ENCODE data around the gene PHKB. TPM values are rescaled to one million over a fixed set of nuclear protein-coding genes. Genes with fewer than 3 reads are reported as not detected.
A peak's percentile ranks its signal among the peaks of the same experiment; 100 is the strongest.

Gene PHKB
- total and polyA plus RNA-seq, 2 donors (not counting 1 experiment from before 2014, with no cell fraction given), result 50.4 to 223 TPM

- H3K36me3 ChIP-seq (replicated peaks in 1 of 2; ENCODE audit: control extremely low read depth in 1 of 2, control insufficient read depth in 1 of 2, extremely low read depth in 1 of 2, insufficient read depth in 2 of 2, low read length in 1 of 2), result no peaks in the 10 kb centered on the region
- H3K4me1 ChIP-seq (ENCODE audit: control insufficient read depth in 2 of 2, insufficient read depth in 2 of 2, low read length in 2 of 2), result peaks cover 12 to 14% of the 10 kb centered on the region in 2 donors
- Mint-ChIP-seq H3K27me3 (peaks cover 13% of the 10 kb centered on the region), H3K27ac (peak overlapping the region; percentile 6), H3K4me1 (peaks cover 17% of the 10 kb centered on the region), H3K9me3 (ENCODE audit: insufficient read depth) (no peaks in the 10 kb centered on the region), H3K4me3 (peak overlapping the region; percentile 50)
- TF ChIP-seq EZH2 (IDR thresholded peaks at IDR 0.05; ENCODE audit: borderline replicate concordance, insufficient read depth, low read depth, low read length, poor library complexity, severe bottlenecking) (no peak), CTCF (IDR thresholded peaks at IDR 0.05) (no peak)
- H3K4me2 ChIP-seq (replicated peaks; ENCODE audit: low read depth, low read length, poor library complexity, severe bottlenecking), result peak overlapping the region; percentile 26
- no peak overlapping the region for H3K4me3 ChIP-seq (ENCODE audit: control extremely low read depth in 1 of 5, extremely low read depth in 1 of 5, insufficient read depth in 1 of 5, low read depth in 2 of 5, low read length in 4 of 5)
- DNase-seq (peak; percentile 18), ATAC-seq (ENCODE audit: low read depth) (no peak)
- POLR2A ChIA-PET, result no interaction called here
- H3K27ac ChIP-seq (ENCODE audit: low read length in 2 of 2), result no peak overlapping the region
- H3K79me2 ChIP-seq (ENCODE audit: control insufficient read depth, insufficient read depth, low read length), result no peaks in the 10 kb centered on the region
- H3K9ac ChIP-seq (ENCODE audit: low read length), result no peak overlapping the region
- intact Hi-C loops (cut with micrococcal nuclease), result no loop called here
- H4K20me1 ChIP-seq (ENCODE audit: control insufficient read depth, insufficient read depth, low read length, poor library complexity, severe bottlenecking), result no peaks in the 10 kb centered on the region
- H3K9me3 ChIP-seq (ENCODE audit: control extremely low read depth in 1 of 3, control insufficient read depth in 2 of 3, insufficient read depth in 1 of 3, low read length in 2 of 3), result peaks cover 0 to 2% (median 0%) of the 10 kb centered on the region in 3 donors
- H2AFZ ChIP-seq (ENCODE audit: insufficient read depth, low read depth, low read length, poor library complexity, severe bottlenecking), result no peak overlapping the region
- H3K27me3 ChIP-seq (replicated peaks in 1 of 4; ENCODE audit: control extremely low read depth in 1 of 4, control insufficient read depth in 3 of 4, insufficient read depth in 4 of 4, low read length in 3 of 4), result peaks cover 0 to 3% (median 0%) of the 10 kb centered on the region in 4 experiments
- CTCF ChIA-PET, result no interaction called here
- 0% methylated on average over 3 of the region's 3 CpGs for WGBS (ENCODE audit: insufficient coverage)
These were observed 267.1 kb downstream of the PHKB start for GRCh38 chr16:47728205-47728604.

- Histone ChIP-seq H3K36me3 (replicated peaks in 1 of 2; ENCODE audit: control extremely low read depth in 1 of 2, control insufficient read depth in 1 of 2, extremely low read depth in 1 of 2, insufficient read depth in 2 of 2, low read length in 1 of 2) (no peaks in the 10 kb centered on the region), H4K20me1 (ENCODE audit: control insufficient read depth, insufficient read depth, low read length, poor library complexity, severe bottlenecking) (no peaks in the 10 kb centered on the region), H3K4me3 (ENCODE audit: control extremely low read depth in 1 of 5, extremely low read depth in 1 of 5, insufficient read depth in 1 of 5, low read depth in 2 of 5, low read length in 4 of 5) (no peak overlapping the region), H3K27me3 (replicated peaks in 1 of 4; ENCODE audit: control extremely low read depth in 1 of 4, control insufficient read depth in 3 of 4, insufficient read depth in 4 of 4, low read length in 3 of 4) (peaks cover 0 to 3% (median 0%) of the 10 kb centered on the region in 4 experiments), H3K4me1 (ENCODE audit: control insufficient read depth in 2 of 2, insufficient read depth in 2 of 2, low read length in 2 of 2) (peaks cover 12 to 14% of the 10 kb centered on the region in 2 donors), H3K27ac (ENCODE audit: low read length in 2 of 2) (no peak overlapping the region), H3K9me3 (ENCODE audit: control extremely low read depth in 1 of 3, control insufficient read depth in 2 of 3, insufficient read depth in 1 of 3, low read length in 2 of 3) (peaks cover 0 to 2% (median 0%) of the 10 kb centered on the region in 3 donors), H3K9ac (ENCODE audit: low read length) (no peak overlapping the region), H3K79me2 (ENCODE audit: control insufficient read depth, insufficient read depth, low read length) (no peaks in the 10 kb centered on the region), H3K4me2 (replicated peaks; ENCODE audit: low read depth, low read length, poor library complexity, severe bottlenecking) (no peak overlapping the region), H2AFZ (ENCODE audit: insufficient read depth, low read depth, low read length, poor library complexity, severe bottlenecking) (no peak overlapping the region)
- Mint-ChIP-seq H3K4me3 (no peak overlapping the region), H3K27me3 (peaks cover 13% of the 10 kb centered on the region), H3K4me1 (peaks cover 17% of the 10 kb centered on the region), H3K27ac (no peak overlapping the region), H3K9me3 (ENCODE audit: insufficient read depth) (no peaks in the 10 kb centered on the region)
- intact Hi-C loops (cut with micrococcal nuclease), result no loop called here
- POLR2A ChIA-PET, result no interaction called here
- no peak for DNase-seq
- no peak for TF ChIP-seq EZH2 (IDR thresholded peaks at IDR 0.05; ENCODE audit: borderline replicate concordance, insufficient read depth, low read depth, low read length, poor library complexity, severe bottlenecking)
- no peak for TF ChIP-seq CTCF (IDR thresholded peaks at IDR 0.05)
- no peak for ATAC-seq (ENCODE audit: low read depth)
- CTCF ChIA-PET, result no interaction called here
- WGBS (ENCODE audit: insufficient coverage), result 94% methylated on average over 5 of the region's 12 CpGs
These were observed 268.6 kb downstream of the PHKB start for GRCh38 chr16:47729701-47730100.

All from B cell (primary cell).